Activated CD4-positive, alpha-beta T cell treated with anti-CD3 and anti-CD28 coated beads, Interleukin-2, amount 50 U/mL, for 16 hours (primary cell): Measurements from ENCODE around the gene CACNA2D3.
"Not testable (repeated sequence)": the region's sequence is repeated elsewhere in the genome, so short reads cannot be mapped to it uniquely, and the experiment has no call there.

ENCODE experiments used
- DNase-seq: peaks from one replicate; pipeline ENCODE4 v3.0.0-alpha.2; 2020

Gene CACNA2D3

GRCh38 chr3:55061720-55062034 lies 939.3 kb downstream of the CACNA2D3 start:
- DNase-seq, result no peak

DNA sequence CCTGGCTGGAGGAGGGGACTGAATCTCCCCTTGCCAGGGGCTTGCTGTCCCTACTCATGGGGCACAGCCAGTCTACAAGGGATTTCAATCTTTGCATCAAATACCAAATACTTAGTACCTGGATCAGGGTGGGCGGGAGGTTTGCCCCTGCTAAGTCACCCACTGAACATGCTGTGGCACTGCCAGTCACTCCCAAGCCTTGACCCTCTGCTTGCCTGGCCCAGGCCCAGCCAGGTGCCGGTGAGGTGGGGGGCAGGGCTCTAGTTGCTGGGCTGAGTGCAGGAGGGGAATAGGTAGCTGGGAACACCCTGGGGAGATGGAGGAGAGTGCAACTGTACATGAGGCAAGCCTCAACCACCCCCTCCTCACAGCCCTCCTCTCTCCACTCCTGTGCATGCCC lies 941.8 kb downstream of the CACNA2D3 start:
- DNase-seq, result no peak

DNA sequence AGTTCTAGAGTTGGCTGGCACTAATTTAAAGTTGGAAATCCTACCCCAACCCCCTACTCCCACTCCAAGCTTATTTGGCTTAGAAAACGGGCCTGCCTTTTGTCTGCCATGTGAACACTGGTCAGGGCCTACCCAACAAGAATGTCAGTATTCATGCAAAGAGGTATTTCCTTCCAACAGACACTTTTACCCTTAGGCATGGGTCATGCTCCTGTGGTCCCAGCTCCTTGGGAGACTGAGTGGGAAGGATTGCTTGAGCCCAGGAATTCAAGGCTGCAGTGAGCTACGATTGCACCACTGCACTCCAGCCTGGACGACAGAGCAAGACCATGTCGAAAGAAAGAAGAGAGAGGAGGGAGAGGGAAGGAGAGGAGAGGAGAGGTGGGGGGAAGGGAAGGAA lies 943.0 kb downstream of the CACNA2D3 start:
- no peak for DNase-seq

GRCh38 chr3:55066551-55067047 lies 944.2 kb downstream of the CACNA2D3 start:
- no peak for DNase-seq

DNA sequence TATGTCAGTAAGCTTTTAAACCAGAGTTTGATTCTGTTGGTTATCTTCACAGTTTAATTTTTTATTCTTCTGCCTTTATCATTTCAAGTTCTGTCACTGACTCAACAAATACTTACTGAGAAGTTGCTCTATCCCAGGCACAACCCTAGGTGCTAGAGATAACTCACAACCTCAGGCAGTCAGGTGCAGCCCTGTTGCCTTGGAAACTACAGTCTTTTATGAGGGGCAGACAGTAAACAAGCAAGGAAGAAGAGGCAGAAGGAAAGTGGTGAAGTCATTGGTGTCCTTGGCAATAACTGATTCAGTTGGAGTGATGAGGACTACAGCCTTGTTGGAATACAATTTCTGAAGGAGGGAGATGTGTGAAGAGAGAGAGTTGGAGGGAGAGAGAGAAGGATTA lies 947.6 kb downstream of the CACNA2D3 start:
- DNase-seq, result no peak

- no peak for DNase-seq
These were observed 952.4 kb downstream of the CACNA2D3 start for GRCh38 chr3:55074796-55075195.

DNA sequence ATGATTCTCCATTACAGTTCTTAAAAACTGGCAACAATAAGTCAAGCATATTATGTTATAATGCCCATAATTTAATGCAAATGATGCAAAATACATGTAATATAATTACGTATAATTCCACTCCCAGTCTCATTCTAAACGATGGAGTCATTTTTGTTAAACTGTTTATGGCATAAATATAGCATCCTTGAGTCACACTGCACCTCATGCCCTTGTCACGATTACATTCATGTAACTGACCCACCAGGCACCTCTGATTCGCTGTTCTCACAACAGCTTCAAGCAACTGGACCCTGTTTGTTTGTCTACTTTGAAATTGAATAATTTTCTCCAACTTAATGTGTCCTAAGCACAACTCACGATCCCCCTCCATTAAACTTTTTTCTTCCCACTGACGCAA lies 953.5 kb downstream of the CACNA2D3 start:
- DNase-seq, result no peak

DNA sequence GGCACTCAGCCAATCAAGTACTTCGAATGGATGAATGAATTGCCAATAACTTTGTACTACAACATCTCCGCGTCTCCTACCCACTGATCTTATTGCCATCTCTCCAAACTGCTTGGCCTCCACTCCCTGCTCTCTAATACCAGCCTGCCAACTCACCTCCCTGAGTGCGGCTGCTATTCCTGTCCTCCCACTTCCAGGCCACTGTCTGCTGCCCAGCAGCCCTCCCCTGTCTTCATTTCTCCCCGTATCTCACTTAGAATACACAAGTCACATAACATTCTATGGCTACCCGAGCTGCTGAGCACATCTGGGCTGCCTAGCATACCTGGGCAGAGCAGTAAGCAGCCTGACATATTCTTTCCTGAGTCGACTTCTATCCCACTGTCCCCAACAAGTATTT lies 955.4 kb downstream of the CACNA2D3 start:
- DNase-seq, result no peak

DNA sequence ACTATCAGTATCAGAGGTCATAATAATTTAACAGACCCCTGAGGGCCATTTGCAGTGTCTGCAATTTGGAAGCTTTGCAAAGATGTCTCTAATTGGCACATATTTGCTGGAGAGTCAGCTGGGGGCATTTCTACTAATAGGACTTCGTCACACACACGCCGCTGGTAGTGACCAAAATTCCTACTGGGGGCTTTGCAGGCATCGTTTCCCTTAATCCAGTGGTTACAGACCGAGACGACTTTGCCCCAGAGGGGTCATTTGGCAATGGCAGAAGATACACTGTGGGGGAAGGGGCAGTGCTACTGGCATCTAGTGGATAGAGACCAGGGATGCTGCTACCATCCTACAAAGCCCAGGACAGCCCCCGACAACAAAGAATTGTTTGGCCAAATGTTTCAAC lies 956.5 kb downstream of the CACNA2D3 start:
- DNase-seq, result no peak

DNA sequence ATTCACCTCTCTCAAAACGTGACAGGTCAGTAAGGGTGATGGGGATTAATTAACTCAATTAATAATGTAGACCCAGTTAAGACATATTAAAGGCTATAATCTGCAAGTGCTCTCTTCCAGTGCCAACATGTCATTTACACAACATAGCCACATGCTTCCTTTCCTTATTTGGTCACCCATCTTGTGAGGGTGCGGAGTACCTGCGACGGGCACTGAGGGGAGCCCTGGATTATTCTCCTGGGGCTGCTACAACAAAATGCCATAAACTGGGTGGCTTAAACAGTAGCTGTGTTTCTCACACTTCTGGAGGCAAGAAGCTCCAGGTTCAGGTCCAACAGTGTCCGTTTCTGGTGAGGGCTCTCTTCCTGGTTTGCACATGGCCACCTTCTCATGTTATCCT lies 962.9 kb downstream of the CACNA2D3 start:
- no peak for DNase-seq

GRCh38 chr3:55089211-55089610 lies 966.9 kb downstream of the CACNA2D3 start:
- no peak for DNase-seq

DNA sequence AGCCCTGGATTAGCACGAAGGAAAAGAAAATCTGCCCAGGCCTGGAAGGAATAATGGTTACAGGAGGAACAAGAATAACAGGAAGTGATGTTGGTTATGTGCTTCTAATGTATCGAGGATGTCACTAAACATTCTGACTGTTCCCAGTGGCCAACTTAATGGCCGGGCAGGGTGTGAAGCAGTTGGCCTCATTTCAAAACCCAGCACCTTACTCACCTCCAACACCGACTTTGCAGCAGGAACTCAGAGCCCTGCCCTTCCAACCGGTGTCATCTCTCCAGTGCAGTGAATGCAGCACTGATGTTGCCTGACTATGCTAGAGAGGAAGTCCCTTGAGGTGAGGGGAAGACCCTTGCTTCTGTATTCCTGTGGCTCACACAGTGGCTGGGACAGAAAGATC lies 967.9 kb downstream of the CACNA2D3 start:
- no peak for DNase-seq

DNA sequence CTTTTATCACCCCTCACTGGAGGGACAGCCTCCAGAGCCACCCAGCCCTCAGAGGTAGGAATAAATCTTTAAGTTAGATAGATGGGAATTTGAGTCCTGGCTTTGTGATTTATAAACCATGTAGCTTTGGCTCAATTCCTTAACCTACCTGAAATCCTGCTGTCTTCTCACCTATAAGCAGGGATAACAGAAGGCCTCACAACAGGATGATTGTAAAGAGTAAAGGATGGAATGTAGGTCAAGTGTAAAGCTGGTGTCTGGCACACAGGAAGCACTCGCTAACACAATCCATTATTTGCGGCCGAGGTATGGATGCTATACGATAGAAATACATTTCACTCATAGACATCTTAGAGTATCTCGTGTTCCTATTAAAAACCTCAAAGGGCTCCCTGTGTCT lies 968.4 kb downstream of the CACNA2D3 start:
- no peak for DNase-seq

GRCh38 chr3:55091381-55092225 lies 969.3 kb downstream of the CACNA2D3 start:
- DNase-seq, result no peak

- DNase-seq, result no peak
These were observed 972.3 kb downstream of the CACNA2D3 start for GRCh38 chr3:55094676-55095075.

DNA sequence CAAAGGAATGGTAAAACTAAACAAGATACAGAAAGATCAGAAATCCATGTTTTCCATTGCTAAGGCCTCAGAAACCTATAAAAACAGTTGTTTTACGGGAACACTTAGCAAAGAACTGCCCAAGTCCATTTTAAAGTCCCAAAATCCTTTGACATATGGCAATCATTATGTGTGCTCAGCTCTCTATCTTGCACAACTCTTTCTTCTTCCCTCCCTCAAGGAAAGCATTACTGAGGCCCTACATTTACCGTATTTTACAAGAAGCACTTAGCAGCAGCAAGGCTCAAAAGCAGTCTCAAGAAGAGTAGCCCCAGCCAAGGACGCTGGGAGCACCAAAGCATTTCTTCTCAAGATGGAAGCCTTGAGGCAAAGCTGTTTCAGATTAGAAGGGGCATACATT lies 975.1 kb downstream of the CACNA2D3 start:
- DNase-seq, result no peak

GRCh38 chr3:55105647-55106046 lies 983.3 kb downstream of the CACNA2D3 start:
- DNase-seq, result no peak

DNA sequence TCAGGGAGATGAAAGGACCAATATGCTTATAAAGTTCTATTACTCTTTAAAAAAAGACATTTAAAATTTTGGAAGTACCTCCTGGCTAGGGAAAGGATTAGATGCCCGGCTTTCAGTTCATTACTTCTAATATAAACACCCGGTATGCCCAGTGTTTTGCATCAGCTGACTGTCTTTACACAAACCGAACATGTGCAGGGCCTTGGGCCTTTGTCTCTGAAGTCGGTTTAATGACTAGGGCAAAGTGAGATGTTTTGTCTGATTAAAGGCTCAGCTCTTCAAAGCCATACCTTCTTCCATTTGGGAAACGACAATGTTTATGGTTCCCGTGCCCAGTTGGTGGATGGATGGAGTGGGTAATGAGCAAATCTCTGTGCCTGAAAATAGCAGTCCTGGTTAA lies 984.8 kb downstream of the CACNA2D3 start:
- DNase-seq, result no peak

GRCh38 chr3:55111906-55112305 lies 989.6 kb downstream of the CACNA2D3 start:
- DNase-seq, result not testable (repeated sequence)

GRCh38 chr3:55118451-55118850 lies 996.1 kb downstream of the CACNA2D3 start:
- DNase-seq, result no peak

- no peak for DNase-seq
These were observed 996.9 kb downstream of the CACNA2D3 start for GRCh38 chr3:55119268-55119667.

DNA sequence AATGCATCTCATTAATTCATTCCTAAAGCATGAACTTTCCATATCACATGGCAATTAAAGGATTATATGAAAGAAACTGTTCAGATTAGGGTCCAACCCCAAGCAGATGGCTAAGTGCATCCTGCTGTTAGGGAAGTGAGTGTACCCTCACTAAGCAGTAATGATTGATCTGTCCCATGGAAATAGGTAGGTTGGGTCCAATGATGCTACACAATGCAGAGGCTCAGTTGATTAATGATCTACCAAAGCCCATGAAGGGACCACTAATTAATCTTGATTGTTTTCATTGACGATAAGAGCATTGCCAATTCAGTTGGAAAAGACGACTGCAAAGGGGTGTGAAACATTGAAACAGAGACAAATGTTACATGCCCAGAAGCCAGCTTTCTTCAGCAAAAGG lies 1000.0 kb downstream of the CACNA2D3 start:
- DNase-seq, result no peak
